NT2/D1 (cell line): ENCODE results near the gene RUNX2.

Experiments used
- SUZ12 ChIP-seq: IDR thresholded peaks from 2 replicates; pipeline ENCODE4 v1.6.1; 2011; ENCODE audit not compliant: insufficient read length, insufficient read depth; ENCODE audit errors: extremely low read depth
- YY1 ChIP-seq: IDR thresholded peaks from 2 replicates; pipeline ENCODE4 v1.6.1; 2011; ENCODE audit not compliant: insufficient read length, insufficient read depth

DNA sequence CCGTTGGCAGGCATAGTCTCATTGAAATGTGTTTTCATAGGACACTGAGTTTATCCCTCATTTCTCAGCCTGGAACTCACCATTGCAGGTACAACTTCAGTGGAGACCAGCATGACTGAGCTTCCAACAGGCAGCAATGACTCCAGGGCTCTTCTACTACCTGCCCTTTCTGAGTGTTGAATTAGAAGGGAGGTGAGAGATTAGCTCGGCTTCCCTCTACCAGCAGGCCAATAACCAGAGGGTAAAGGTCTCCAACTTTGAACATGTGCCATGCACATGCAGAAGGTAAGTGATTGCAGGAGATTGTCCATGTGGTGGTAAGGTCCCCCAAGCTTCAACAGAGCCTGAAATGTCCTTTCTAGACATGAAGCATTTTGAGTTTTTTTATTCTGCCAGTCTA is 283.4 kb downstream of the RUNX2 start:
- TF ChIP-seq YY1 = no peak
- no peak for TF ChIP-seq SUZ12
